Activated naive CD4-positive, alpha-beta T cell treated with anti-CD3 and anti-CD28 coated beads, Interleukin-2, amount 50 U/mL, for 72 hours (primary cell): Measurements from ENCODE around the gene ABTB2. TPM values are rescaled to one million over a fixed set of nuclear protein-coding genes. Genes with fewer than 3 reads are reported as not detected.
A peak's percentile ranks its signal among the peaks of the same experiment; 100 is the strongest.
"Not testable (repeated sequence)": the region's sequence is repeated elsewhere in the genome, so short reads cannot be mapped to it uniquely, and the experiment has no call there.

Experiments used
- ATAC-seq, 2 donors: fragments of 150-1000 bp; cut with Tn5 transposase; 2 replicates each; pipeline ENCODE4 v1.10.0; 2021; ENCODE audit warnings: mild to moderate bottlenecking in 2 of 2, moderate library complexity in 2 of 2
- DNase-seq, 2 donors: peaks; one replicate each; pipeline ENCODE4 v3.0.0; 2021 to 2022; ENCODE audit warnings: low spot score in 2 of 2
- H3K27ac Mint-ChIP-seq, 2 donors: one replicate each; pipeline ENCODE4 v1.8.0; 2022; ENCODE audit warnings: mild to moderate bottlenecking in 2 of 2, mixed read lengths in 2 of 2
- H3K36me3 Mint-ChIP-seq, 2 donors: one replicate each; pipeline ENCODE4 v1.8.0; 2022; ENCODE audit warnings: mixed read lengths in 2 of 2
- H3K9me3 Mint-ChIP-seq, 2 donors: one replicate each; pipeline ENCODE4 v1.8.0; 2022; ENCODE audit warnings: mixed read lengths in 2 of 2
- total RNA-seq, 2 donors: library from RNA; stranded (reverse); gene quantifications; one replicate each; pipeline ENCODE4 v1.2.3, GENCODE V29; 2022

The ABTB2 gene
- total RNA-seq, 2 donors from 2014 or later = 0.16 to 0.27 TPM

GRCh38 chr11:34252651-34253050 is 105.2 kb downstream of the ABTB2 start:
- DNase-seq (no peak), ATAC-seq (no peak)
- Mint-ChIP-seq H3K36me3 (no peaks in the 10 kb centered on the region), H3K9me3 (no peaks in the 10 kb centered on the region), H3K27ac (no peak overlapping the region)

- Mint-ChIP-seq H3K27ac (no peak overlapping the region), H3K9me3 (no peaks in the 10 kb centered on the region), H3K36me3 (no peaks in the 10 kb centered on the region)
- ATAC-seq (no peak), DNase-seq (no peak)
Measured at GRCh38 chr11:34252015-34252414, 105.8 kb downstream of the ABTB2 start.

- Mint-ChIP-seq H3K27ac (no peak overlapping the region), H3K9me3 (no peaks in the 10 kb centered on the region), H3K36me3 (no peaks in the 10 kb centered on the region)
- DNase-seq (no peak), ATAC-seq (no peak)
Measured at GRCh38 chr11:34251589-34251980, 106.2 kb downstream of the ABTB2 start.

- H3K9me3 Mint-ChIP-seq = no peaks in the 10 kb centered on the region
- DNase-seq (peak; percentile 34 to 63), ATAC-seq (peak; percentile 82 to 95)
- no peaks in the 10 kb centered on the region for H3K36me3 Mint-ChIP-seq
- no peak overlapping the region for H3K27ac Mint-ChIP-seq
Measured at GRCh38 chr11:34250732-34251588, 106.8 kb downstream of the ABTB2 start.

DNA sequence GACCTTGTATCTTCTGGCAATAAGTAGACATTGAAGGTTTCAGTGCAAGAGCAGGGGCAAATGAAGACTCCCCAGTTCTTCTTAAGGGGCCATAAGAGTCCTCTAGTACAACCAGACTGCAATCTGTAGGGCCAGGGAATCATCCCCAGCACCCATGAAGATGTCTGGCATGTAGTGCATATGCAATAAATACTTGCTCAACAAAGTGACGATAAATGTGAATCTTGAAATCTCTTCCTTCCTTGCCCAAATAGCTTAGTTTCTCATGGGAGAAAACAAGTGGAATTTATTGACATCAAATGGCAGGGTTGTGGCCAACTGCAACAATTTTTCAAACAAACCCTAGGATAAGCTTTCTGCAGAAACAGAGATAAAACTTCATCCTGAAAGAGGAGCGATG is 107.6 kb downstream of the ABTB2 start:
- ATAC-seq = no peak
- Mint-ChIP-seq H3K9me3 (no peaks in the 10 kb centered on the region), H3K36me3 (no peaks in the 10 kb centered on the region), H3K27ac (no peak overlapping the region)
- no peak for DNase-seq

DNA sequence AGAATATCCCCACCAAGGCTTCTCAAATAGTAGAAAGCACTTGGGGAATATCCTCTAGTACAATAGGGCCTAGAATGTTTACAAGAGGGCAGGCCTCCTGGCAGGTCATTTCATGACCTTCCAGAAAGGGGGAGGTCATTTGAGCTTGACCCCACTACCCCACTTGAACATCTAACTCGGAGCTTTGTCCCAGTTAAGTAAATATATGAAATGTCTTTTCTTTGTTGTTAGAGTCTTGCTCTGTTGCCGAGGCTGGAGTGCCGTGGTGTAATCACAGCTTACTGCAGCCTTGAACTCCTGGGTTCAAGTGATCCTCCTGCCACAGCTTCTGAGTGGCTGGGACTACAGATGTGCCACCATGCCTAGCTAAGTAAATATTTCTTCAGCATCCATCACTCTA is 108.4 kb downstream of the ABTB2 start:
- H3K9me3 Mint-ChIP-seq = no peaks in the 10 kb centered on the region
- DNase-seq (no peak), ATAC-seq (no peak)
- H3K36me3 Mint-ChIP-seq = no peaks in the 10 kb centered on the region
- H3K27ac Mint-ChIP-seq = no peak overlapping the region

DNA sequence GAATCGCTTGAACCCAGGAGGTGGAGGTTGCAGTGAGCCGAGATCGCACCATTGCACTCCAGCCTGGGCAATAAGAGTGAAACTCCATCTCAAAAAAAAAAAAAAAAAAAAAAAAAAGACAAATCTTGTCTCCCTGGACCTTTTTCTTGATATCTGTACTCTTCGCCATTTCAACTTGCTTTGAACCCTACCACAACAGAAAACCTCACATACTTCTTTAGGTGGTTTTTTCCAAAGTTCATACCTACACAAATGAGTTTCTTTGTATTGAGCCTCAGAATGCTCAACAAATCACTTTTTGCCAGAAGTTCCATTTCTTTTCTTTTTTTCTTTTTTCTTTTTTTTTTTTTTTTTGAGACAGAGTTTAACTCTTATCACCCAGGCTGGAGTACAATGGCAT is 111.3 kb downstream of the ABTB2 start:
- H3K27ac Mint-ChIP-seq, H3K36me3 Mint-ChIP-seq, H3K9me3 Mint-ChIP-seq, DNase-seq, ATAC-seq: not testable (repeated sequence)

DNA sequence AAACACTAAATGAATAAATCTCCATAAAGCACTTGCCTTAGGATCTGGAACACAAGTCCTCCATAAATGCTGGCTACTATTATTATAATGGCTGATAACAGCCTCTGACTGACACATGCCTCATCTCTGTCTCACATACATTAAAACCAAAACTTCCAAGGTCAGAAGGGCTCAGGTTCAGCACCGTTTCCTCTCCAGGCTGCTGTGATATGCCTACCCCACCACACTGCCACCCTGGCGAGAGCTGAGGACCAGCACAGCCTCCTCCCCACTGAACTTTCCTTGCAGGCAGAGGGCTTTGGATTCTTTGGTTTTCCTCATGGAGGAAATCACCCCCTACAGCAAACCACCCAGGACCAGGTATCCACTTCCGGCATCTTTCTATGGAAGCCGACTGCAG is 112.8 kb downstream of the ABTB2 start:
- ATAC-seq = peak; percentile 21 to 37
- no peak for DNase-seq
- Mint-ChIP-seq H3K36me3 (no peaks in the 10 kb centered on the region), H3K9me3 (no peaks in the 10 kb centered on the region), H3K27ac (peak overlapping the region in 1 of 2 donors; percentile 16)

DNA sequence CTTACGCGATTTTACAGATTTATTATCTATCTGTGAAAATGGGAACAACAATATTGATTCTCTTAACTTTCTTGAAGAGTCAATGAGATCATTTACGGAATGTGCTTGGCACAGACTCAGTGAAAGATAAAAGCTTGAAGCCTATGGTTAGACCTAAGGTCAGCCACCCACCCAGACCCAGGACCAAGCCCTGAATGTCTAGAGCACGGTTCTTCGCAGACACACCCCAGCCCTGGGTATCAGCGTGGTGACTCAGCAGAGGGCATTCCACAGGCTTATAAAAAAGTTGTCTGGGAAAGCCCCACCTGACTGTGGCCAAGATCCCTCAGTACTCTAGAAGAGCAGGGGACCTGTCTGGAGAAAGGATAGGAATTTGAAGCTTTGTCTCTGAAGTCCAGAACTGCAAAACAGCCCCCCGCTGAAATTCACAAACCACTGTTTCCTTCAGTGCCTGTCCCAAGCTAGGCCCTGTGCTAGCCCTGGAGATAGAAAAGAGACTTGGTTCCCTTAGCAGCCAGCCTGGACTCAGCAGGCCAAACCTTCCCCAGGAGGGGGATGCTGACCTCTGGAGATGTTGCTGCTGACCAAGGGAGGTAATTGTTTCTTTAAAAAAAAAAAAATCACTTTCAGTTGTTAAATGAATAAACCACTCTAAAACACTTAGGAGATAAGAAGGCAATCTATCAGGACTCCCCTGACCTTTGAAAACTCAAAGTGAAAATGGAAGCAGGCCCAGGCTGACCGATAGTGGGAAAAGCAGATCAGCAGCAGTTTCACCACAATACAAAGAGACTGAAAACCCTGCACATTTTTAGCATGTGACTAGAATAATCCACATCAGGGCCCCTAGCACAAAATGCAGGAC is 114.0 kb downstream of the ABTB2 start:
- Mint-ChIP-seq H3K27ac (peak overlapping the region in 1 of 2 donors; percentile 46), H3K36me3 (no peaks in the 10 kb centered on the region), H3K9me3 (no peaks in the 10 kb centered on the region)
- peak; percentile 37 to 72 for DNase-seq
- peak; percentile 73 to 86 for ATAC-seq

DNA sequence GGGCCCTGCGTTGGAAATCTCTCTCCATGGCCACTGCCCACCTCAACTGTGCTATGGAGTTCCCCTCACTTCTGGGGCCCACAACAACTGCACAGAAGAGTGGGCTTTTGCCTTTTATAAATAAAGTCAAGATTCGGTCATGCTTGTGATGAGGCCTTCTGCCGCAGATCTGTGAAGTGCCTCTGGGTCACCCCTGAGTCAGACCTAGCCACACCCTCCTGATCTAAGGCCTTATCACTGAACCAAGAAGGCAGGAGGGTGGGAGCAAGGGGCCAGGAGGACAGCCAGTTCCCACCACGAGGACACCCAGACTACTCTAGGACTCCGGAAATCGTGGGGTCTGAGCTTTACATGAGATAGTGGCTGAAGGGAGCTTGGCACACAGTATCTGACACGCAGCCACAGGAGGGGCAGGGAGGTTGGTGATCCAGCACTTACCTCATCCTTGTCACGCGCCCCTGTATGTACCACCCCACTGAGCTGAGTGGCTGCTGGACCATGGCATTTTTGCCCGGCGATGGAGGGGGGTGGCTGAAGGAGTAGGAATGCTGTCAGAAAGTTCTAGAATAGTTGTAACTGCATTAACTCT is 115.7 kb downstream of the ABTB2 start:
- Mint-ChIP-seq H3K27ac (no peak overlapping the region), H3K36me3 (no peaks in the 10 kb centered on the region), H3K9me3 (no peaks in the 10 kb centered on the region)
- ATAC-seq (no peak), DNase-seq (no peak)

GRCh38 chr11:34240150-34240494 is 117.7 kb downstream of the ABTB2 start:
- no peak overlapping the region for H3K27ac Mint-ChIP-seq
- H3K9me3 Mint-ChIP-seq = no peaks in the 10 kb centered on the region
- ATAC-seq (no peak), DNase-seq (no peak)
- H3K36me3 Mint-ChIP-seq = no peaks in the 10 kb centered on the region

DNA sequence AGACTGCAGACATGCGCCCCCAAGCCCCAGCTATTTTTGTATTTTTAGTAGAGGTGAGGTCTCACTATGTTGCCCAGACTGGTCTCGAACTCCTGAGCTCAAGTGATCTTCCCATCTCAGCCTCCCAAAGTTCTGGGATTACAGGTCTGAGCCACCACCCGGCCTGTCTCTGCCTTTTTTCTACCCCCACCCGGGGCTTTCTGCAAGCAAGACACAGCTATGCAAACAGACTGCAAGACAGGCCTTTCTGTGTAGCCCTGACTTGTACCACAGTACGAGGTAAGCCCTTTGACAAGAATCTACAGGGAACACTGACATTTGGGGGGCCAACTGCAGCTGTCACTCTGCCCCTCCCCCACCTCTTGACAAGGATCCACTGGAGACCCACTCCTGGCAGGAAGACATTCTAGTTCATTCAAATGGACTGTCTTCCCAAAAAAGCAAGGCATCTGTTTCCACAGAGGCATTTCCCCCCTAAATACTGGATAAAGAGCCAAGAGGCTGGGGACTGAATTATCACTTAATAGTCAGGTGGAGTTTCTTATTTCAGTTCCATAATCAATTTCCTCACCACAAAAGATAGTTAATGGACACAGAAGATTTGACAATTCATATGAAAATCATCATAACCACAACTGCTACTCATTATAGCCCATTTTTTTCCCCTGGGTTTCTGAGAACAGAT is 118.2 kb downstream of the ABTB2 start:
- H3K27ac Mint-ChIP-seq = no peak overlapping the region
- no peaks in the 10 kb centered on the region for H3K36me3 Mint-ChIP-seq
- no peaks in the 10 kb centered on the region for H3K9me3 Mint-ChIP-seq
- ATAC-seq (no peak), DNase-seq (no peak)

DNA sequence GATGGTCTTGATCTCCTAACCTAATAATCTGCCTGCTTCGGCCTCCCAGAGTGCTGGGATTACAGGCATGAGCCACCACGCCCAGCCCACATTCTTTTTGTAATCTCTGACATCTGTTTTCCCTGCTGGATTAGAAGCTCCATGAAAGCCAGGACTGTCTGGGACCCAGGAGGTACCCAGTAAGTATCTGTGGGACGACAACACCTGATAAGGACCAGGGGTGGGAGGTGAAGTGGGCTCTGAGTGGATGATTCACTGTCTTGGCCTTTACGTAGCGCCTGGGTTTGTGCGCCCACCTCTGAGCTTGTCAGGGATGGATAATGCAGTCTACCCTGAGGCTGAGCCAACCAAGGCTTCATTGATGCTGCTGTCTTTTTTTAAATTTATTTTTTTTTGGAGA is 118.8 kb downstream of the ABTB2 start:
- no peaks in the 10 kb centered on the region for H3K9me3 Mint-ChIP-seq
- no peaks in the 10 kb centered on the region for H3K36me3 Mint-ChIP-seq
- DNase-seq = no peak
- ATAC-seq = no peak
- no peak overlapping the region for H3K27ac Mint-ChIP-seq

- H3K27ac Mint-ChIP-seq = no peak overlapping the region
- DNase-seq (no peak), ATAC-seq (no peak)
- no peaks in the 10 kb centered on the region for H3K9me3 Mint-ChIP-seq
- no peaks in the 10 kb centered on the region for H3K36me3 Mint-ChIP-seq
Measured at GRCh38 chr11:34238533-34238932, 119.3 kb downstream of the ABTB2 start.

GRCh38 chr11:34236572-34236971 is 121.2 kb downstream of the ABTB2 start:
- no peaks in the 10 kb centered on the region for H3K9me3 Mint-ChIP-seq
- no peaks in the 10 kb centered on the region for H3K36me3 Mint-ChIP-seq
- no peak for DNase-seq
- no peak overlapping the region for H3K27ac Mint-ChIP-seq
- ATAC-seq = no peak

DNA sequence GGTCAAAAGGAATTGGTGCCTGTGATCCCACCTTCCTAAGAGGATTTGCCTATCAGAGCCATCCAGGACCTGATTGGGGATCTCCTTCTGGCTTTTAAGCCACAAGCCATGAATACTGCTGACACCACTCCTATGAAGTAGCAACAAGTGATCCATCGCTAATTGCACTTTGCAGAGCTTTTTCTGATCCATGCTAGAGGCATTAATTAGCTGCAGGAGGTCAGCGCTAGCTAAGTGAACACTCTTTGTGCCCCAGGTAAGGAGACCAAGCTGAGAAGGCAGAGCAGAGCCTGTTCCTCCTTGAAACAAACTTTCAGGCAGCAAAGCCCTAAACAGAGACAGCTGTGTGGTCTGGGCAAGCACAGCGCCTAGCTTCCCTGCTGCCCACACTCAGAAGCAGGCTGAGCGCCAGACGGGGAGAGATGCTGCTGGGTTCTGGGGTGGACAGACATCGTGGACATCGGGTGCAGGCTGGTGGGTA is 122.2 kb downstream of the ABTB2 start:
- Mint-ChIP-seq H3K9me3 (no peaks in the 10 kb centered on the region), H3K36me3 (no peaks in the 10 kb centered on the region), H3K27ac (no peak overlapping the region)
- ATAC-seq (no peak), DNase-seq (no peak)

- H3K36me3 Mint-ChIP-seq = no peaks in the 10 kb centered on the region
- no peak for DNase-seq
- peak; percentile 60 to 62 for ATAC-seq
- no peaks in the 10 kb centered on the region for H3K9me3 Mint-ChIP-seq
- no peak overlapping the region for H3K27ac Mint-ChIP-seq
Measured at GRCh38 chr11:34235189-34235588, 122.6 kb downstream of the ABTB2 start.
